Measurements from ENCODE around the gene ATP10A. TPM values are rescaled to one million over a fixed set of nuclear protein-coding genes. Genes with fewer than 3 reads are reported as not detected.

Gene ATP10A
- total RNA-seq, 1 donor from 2014 or later = 0.58 TPM

DNA sequence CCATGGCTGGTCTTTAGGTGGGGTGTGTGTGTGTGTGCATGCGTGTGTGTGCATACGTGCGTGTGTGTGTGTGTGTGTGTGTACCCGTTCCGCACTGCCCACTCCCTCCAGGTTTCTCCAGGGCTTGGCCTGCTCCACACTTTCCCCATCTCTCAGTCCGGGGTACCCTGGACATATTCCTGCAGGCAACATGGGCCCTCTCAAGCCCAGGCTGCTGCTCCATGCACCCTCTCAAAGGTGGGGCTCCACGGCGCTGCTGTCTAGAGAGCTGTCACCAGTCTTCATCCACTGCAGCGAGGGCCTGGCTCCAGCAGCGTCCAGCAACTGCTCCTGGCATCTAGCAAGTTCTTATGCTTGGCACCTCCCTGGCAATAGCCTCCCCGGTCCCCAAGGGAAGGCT, 86.1 kb downstream of the ATP10A start:
- TF ChIP-seq, protein P1, sequence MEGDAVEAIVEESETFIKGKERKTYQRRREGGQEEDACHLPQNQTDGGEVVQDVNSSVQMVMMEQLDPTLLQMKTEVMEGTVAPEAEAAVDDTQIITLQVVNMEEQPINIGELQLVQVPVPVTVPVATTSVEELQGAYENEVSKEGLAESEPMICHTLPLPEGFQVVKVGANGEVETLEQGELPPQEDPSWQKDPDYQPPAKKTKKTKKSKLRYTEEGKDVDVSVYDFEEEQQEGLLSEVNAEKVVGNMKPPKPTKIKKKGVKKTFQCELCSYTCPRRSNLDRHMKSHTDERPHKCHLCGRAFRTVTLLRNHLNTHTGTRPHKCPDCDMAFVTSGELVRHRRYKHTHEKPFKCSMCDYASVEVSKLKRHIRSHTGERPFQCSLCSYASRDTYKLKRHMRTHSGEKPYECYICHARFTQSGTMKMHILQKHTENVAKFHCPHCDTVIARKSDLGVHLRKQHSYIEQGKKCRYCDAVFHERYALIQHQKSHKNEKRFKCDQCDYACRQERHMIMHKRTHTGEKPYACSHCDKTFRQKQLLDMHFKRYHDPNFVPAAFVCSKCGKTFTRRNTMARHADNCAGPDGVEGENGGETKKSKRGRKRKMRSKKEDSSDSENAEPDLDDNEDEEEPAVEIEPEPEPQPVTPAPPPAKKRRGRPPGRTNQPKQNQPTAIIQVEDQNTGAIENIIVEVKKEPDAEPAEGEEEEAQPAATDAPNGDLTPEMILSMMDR (IDR thresholded peaks at IDR 0.05; ENCODE audit: borderline replicate concordance) = no peak
- DNase-seq = no peak
- Histone ChIP-seq H3K36me3 (no peaks in the 10 kb centered on the region), H3K4me3 (no peak overlapping the region), H3K4me1 (peaks cover 18% of the 10 kb centered on the region), H3K9me3 (replicated peaks) (no peaks in the 10 kb centered on the region), H3K27me3 (ENCODE audit: low read depth) (no peaks in the 10 kb centered on the region), H3K27ac (replicated peaks) (no peak overlapping the region)
- intact Hi-C loops (cut with micrococcal nuclease) = no loop called here

DNA sequence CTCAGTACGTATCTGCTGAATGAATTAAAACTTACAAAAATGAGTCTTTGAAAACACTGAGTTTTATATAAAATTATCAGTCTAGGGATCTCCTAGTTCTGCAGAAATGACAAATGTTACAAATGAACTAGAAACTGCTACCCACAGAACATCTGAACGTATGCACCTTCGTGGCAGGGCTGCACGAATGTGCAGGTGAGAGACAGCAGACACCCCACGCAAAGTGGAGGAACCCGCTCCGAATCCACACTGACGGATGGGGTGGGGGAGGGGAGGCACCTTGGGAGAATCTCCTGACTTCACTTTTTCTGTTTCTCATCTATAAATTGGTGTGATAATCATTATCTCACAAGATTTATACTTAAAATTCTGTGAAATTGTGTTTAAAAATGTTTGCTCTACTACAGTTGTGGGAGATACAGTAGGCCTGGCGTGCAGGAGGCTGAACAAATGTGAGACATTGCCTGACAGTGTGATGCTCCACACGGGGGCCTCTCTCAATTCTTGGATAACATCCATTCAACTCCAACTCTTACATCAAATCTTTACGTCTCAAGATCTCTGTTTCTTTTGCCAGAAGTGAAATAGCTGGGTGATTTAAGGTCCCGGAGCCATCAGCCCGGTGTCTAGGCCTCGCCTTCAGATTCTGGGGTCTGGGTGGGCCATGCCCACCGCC, 86.9 kb downstream of the ATP10A start:
- TF ChIP-seq, protein P1 (IDR thresholded peaks at IDR 0.05; ENCODE audit: borderline replicate concordance) = no peak
- intact Hi-C loops (cut with micrococcal nuclease) = no loop called here
- Histone ChIP-seq H3K27me3 (ENCODE audit: low read depth) (no peaks in the 10 kb centered on the region), H3K4me1 (peaks cover 18% of the 10 kb centered on the region), H3K9me3 (replicated peaks) (no peaks in the 10 kb centered on the region), H3K4me3 (no peak overlapping the region), H3K36me3 (no peaks in the 10 kb centered on the region), H3K27ac (replicated peaks) (peak overlapping the region; percentile 54)
- no peak for DNase-seq

DNA sequence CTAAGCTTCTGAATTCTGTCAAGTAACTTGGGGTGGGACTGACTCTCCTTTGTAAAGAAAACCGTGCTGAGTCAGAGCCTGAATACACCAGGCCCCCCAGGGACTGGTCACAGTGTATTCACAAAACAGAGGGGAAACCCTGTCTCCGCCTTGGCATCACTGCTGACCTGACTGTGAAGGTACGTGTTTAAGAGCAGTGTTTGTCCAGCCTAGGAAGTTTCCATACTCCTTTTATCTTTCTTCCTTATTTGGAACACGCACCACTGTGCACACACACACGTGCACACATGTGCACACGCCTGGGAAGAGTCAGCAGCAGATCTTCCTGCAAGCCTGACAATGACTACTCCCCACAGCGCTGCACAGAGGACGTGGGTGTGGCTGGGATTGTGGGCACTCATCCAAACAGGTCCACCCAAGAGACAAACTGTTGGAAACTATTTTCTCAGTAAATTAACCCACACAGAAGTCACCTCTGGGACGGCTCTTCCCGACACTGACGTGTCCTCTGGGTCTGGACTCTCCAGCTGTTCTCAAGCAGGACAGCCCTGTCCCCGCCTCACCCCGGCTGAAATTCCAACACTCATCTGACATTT, 87.7 kb downstream of the ATP10A start:
- intact Hi-C loops (cut with micrococcal nuclease) = no loop called here
- no peak overlapping the region for H3K4me3 ChIP-seq
- peak overlapping the region; percentile 54 for H3K27ac ChIP-seq (replicated peaks)
- no peaks in the 10 kb centered on the region for H3K9me3 ChIP-seq (replicated peaks)
- peaks cover 18% of the 10 kb centered on the region for H3K4me1 ChIP-seq
- no peaks in the 10 kb centered on the region for H3K36me3 ChIP-seq
- peak; percentile 75 for DNase-seq
- TF ChIP-seq, protein P1 (IDR thresholded peaks at IDR 0.05; ENCODE audit: borderline replicate concordance) = no peak
- H3K27me3 ChIP-seq (ENCODE audit: low read depth) = no peaks in the 10 kb centered on the region

DNA sequence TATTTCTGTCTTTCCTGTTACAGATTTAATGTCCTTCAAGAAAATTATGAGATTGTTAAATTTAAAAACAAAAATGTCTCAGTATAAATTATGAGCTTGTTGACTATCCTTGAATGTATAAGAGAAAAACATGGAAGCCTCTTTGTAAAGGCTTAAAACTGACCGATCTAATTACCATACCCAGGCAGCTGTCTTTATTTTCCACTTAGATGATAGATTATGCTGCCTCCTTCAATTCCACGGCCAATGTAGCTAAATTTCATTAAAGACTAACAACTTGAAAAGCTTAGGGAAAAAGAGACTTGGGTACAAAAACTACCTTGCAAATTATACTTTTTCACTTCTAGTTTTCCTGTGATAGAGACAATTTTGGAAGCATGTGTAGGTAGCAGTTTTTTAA, 88.3 kb downstream of the ATP10A start:
- no peak overlapping the region for H3K4me3 ChIP-seq
- no peak for DNase-seq
- intact Hi-C loops (cut with micrococcal nuclease) = no loop called here
- H3K27ac ChIP-seq (replicated peaks) = peak overlapping the region; percentile 54
- TF ChIP-seq, protein P1 (IDR thresholded peaks at IDR 0.05; ENCODE audit: borderline replicate concordance) = no peak
- H3K4me1 ChIP-seq = peaks cover 18% of the 10 kb centered on the region
- no peaks in the 10 kb centered on the region for H3K27me3 ChIP-seq (ENCODE audit: low read depth)
- H3K36me3 ChIP-seq = no peaks in the 10 kb centered on the region
- H3K9me3 ChIP-seq (replicated peaks) = no peaks in the 10 kb centered on the region

DNA sequence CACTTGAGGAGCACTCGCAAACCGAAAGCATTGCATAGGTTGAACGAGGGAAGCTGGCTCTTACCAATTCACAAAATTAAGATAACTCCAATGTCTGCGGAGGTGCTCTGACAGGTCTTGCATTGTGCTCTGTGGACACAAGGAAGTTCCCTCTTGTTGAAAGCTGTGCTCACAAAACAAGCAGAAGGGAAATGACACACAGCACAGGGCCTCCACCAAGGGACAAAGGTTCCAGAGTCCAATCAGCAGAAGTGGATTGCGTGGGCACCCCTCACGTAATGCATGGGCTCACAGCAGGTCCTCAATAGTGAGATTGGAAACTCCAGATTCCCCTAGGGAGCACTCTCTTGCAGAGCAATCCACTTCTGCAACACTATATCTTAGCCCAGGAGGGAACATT, 89.9 kb downstream of the ATP10A start:
- DNase-seq = no peak
- intact Hi-C loops (cut with micrococcal nuclease) = no loop called here
- Histone ChIP-seq H3K4me1 (peaks cover 18% of the 10 kb centered on the region), H3K27ac (replicated peaks) (no peak overlapping the region), H3K9me3 (replicated peaks) (no peaks in the 10 kb centered on the region), H3K36me3 (no peaks in the 10 kb centered on the region), H3K27me3 (ENCODE audit: low read depth) (no peaks in the 10 kb centered on the region), H3K4me3 (no peak overlapping the region)
- TF ChIP-seq, protein P1 (IDR thresholded peaks at IDR 0.05; ENCODE audit: borderline replicate concordance) = no peak

Measured in left ventricle myocardium inferior (tissue), 1 donor.